ENCODE data around the gene DLX1. TPM values are rescaled to one million over a fixed set of nuclear protein-coding genes. Genes with fewer than 3 reads are reported as not detected.

The DLX1 gene
- total and polyA plus RNA-seq, 2 donors (not counting 1 experiment from before 2014, with no cell fraction given), result 0.09 TPM; not detected in 1

DNA sequence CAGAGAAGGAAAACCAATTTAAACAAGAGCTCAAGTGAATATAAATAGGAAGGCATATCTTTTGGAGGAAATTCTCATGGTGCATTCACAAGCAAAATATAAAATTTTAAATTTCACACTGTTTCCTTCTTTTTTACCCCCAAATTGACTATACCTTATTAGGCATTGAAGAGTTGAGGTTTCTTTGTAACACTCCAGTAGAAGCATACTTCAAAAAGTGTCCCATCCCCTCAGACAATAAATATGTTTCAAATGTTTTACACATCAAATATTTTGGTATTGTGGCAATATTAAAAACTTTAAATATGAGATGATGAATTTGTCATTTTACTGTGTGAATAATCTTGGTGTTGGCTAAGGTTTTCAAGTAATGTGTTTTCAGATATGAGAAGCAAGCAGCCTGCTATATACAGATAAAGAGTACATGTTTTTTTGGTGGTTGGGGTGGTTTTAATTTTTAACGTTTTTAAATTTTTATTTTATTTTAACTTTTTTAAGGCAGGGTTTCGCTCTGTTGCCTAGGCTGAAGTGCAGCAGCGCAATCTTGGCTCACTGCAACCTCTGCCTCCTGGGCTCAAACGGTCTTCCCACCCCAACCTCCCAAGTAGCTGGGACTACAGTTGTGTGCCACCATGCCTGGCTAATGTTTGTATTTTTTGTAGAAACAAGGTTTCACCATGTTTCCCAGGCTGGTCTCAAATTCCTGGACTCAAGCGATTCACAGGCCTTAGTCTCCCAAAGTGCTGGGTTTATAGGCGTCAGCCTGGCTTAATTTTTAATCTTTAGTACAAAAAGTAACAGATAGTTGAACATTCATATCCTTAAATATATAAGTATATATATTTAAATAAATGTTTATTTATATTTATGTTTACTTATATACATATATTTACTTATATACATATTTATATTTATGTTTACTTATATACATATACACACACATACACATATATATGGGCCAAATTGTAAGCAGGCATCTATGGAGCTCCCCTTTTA is 36.5 kb upstream of the DLX1 start:
- H3K27me3 ChIP-seq (ENCODE audit: control insufficient read depth, insufficient read depth, low read length), result no peaks in the 10 kb centered on the region
- no peaks in the 10 kb centered on the region for H3K4me1 ChIP-seq (ENCODE audit: control insufficient read depth, extremely low read depth, insufficient read depth, low read length)
- H3K79me2 ChIP-seq (ENCODE audit: control insufficient read depth, insufficient read depth, low read length), result no peaks in the 10 kb centered on the region
- no peak overlapping the region for H3K9ac ChIP-seq (ENCODE audit: insufficient read depth, low read length)
- H3K9me3 ChIP-seq (ENCODE audit: control insufficient read depth, insufficient read depth, low read depth, low read length), result no peaks in the 10 kb centered on the region
- H3K4me3 ChIP-seq (replicated peaks in 1 of 4; ENCODE audit: control extremely low read depth in 1 of 4, insufficient read depth in 1 of 4, low read depth in 3 of 4, low read length in 4 of 4), result no peak overlapping the region
- no peak overlapping the region for H3K27ac ChIP-seq (ENCODE audit: insufficient read depth, low read length)
- H3K36me3 ChIP-seq (ENCODE audit: control insufficient read depth, insufficient read depth, low read length), result no peaks in the 10 kb centered on the region
- no peak for DNase-seq (ENCODE audit: low read depth in 2 of 2)
- H4K20me1 ChIP-seq (ENCODE audit: control insufficient read depth, extremely low read depth, insufficient read depth, low read length), result no peaks in the 10 kb centered on the region
- no peak overlapping the region for H3K4me2 ChIP-seq (ENCODE audit: extremely low read depth, insufficient read depth, low read length)
- H2AFZ ChIP-seq (ENCODE audit: low read length), result no peak overlapping the region
- no peak for TF ChIP-seq EZH2 (IDR thresholded peaks at IDR 0.05; ENCODE audit: low read length, missing control alignments)
- TF ChIP-seq, protein P1, sequence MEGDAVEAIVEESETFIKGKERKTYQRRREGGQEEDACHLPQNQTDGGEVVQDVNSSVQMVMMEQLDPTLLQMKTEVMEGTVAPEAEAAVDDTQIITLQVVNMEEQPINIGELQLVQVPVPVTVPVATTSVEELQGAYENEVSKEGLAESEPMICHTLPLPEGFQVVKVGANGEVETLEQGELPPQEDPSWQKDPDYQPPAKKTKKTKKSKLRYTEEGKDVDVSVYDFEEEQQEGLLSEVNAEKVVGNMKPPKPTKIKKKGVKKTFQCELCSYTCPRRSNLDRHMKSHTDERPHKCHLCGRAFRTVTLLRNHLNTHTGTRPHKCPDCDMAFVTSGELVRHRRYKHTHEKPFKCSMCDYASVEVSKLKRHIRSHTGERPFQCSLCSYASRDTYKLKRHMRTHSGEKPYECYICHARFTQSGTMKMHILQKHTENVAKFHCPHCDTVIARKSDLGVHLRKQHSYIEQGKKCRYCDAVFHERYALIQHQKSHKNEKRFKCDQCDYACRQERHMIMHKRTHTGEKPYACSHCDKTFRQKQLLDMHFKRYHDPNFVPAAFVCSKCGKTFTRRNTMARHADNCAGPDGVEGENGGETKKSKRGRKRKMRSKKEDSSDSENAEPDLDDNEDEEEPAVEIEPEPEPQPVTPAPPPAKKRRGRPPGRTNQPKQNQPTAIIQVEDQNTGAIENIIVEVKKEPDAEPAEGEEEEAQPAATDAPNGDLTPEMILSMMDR (conservative IDR thresholded peaks at IDR 0.05 in 1 of 2, IDR thresholded peaks at IDR 0.05 in 1 of 2; ENCODE audit: low read depth in 1 of 2, low read length in 2 of 2), result no peak

DNA sequence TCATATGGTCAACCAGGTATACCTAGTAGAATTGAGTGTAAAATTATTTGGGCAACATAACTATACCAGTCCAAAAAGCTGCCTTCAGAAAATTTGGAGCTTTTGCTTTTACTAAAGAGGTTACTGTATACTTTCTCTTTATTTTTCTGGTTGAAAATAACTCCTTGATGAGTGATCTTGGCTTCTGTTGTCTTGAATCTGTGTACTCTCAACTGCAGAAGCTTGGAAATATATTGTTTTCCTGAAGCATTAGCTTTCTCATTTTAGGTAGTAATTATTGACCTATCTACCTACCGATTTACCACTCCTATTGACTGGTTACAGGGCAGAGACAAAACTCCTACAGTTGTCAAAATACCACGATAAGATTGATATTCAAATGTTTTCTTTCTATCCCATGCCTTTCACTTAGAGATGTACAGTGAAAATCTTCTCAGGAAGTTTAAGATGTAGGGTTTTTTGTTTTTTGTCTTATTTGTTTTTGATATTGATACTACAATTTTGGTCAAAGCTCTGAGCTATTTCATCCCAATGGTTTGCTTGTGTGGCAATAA is 35.7 kb upstream of the DLX1 start:
- H3K27ac ChIP-seq (ENCODE audit: insufficient read depth, low read length), result no peak overlapping the region
- H3K9ac ChIP-seq (ENCODE audit: insufficient read depth, low read length), result no peak overlapping the region
- no peak overlapping the region for H3K4me3 ChIP-seq (replicated peaks in 1 of 4; ENCODE audit: control extremely low read depth in 1 of 4, insufficient read depth in 1 of 4, low read depth in 3 of 4, low read length in 4 of 4)
- no peaks in the 10 kb centered on the region for H4K20me1 ChIP-seq (ENCODE audit: control insufficient read depth, extremely low read depth, insufficient read depth, low read length)
- H3K79me2 ChIP-seq (ENCODE audit: control insufficient read depth, insufficient read depth, low read length), result no peaks in the 10 kb centered on the region
- H3K27me3 ChIP-seq (ENCODE audit: control insufficient read depth, insufficient read depth, low read length), result no peaks in the 10 kb centered on the region
- no peaks in the 10 kb centered on the region for H3K36me3 ChIP-seq (ENCODE audit: control insufficient read depth, insufficient read depth, low read length)
- no peak overlapping the region for H2AFZ ChIP-seq (ENCODE audit: low read length)
- no peaks in the 10 kb centered on the region for H3K9me3 ChIP-seq (ENCODE audit: control insufficient read depth, insufficient read depth, low read depth, low read length)
- DNase-seq (ENCODE audit: low read depth in 2 of 2), result no peak
- no peaks in the 10 kb centered on the region for H3K4me1 ChIP-seq (ENCODE audit: control insufficient read depth, extremely low read depth, insufficient read depth, low read length)
- no peak overlapping the region for H3K4me2 ChIP-seq (ENCODE audit: extremely low read depth, insufficient read depth, low read length)
- TF ChIP-seq, protein P1 (conservative IDR thresholded peaks at IDR 0.05 in 1 of 2, IDR thresholded peaks at IDR 0.05 in 1 of 2; ENCODE audit: low read depth in 1 of 2, low read length in 2 of 2), result no peak
- TF ChIP-seq EZH2 (IDR thresholded peaks at IDR 0.05; ENCODE audit: low read length, missing control alignments), result no peak

DNA sequence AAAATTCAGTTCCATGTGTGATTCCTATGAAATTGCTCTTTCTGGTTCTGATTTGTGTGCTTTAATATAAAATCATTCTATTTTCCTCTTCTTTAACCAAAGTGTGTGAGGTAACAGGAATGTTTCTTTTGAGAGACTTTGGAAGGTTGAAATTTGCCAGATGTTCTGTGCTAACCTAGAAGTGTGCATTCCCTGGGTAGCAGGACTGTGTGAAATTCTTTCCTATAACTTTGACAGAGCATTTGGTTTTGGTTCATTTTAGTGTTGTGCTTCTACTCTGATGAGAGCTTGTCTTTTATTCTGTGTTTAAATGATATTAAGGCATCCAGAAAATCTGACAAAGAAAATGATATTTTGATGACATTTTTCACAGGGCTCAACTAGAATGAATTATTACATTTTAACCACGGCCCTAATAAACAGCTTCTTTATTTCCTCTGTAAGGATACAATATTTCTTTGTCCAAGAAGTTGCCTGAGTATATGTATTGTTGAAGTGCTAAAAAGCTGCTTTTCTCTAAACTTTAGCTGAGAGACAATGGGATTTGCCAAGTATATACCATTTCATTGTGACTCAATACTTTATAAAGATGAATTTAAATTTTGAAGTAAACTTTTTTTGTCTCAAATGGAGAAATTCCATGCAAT is 34.7 kb upstream of the DLX1 start:
- Histone ChIP-seq H3K79me2 (ENCODE audit: control insufficient read depth, insufficient read depth, low read length) (no peaks in the 10 kb centered on the region), H3K9me3 (ENCODE audit: control insufficient read depth, insufficient read depth, low read depth, low read length) (no peaks in the 10 kb centered on the region), H3K4me1 (ENCODE audit: control insufficient read depth, extremely low read depth, insufficient read depth, low read length) (no peaks in the 10 kb centered on the region), H3K4me2 (ENCODE audit: extremely low read depth, insufficient read depth, low read length) (no peak overlapping the region), H4K20me1 (ENCODE audit: control insufficient read depth, extremely low read depth, insufficient read depth, low read length) (no peaks in the 10 kb centered on the region), H3K27ac (ENCODE audit: insufficient read depth, low read length) (no peak overlapping the region), H3K4me3 (replicated peaks in 1 of 4; ENCODE audit: control extremely low read depth in 1 of 4, insufficient read depth in 1 of 4, low read depth in 3 of 4, low read length in 4 of 4) (no peak overlapping the region), H3K9ac (ENCODE audit: insufficient read depth, low read length) (no peak overlapping the region), H3K36me3 (ENCODE audit: control insufficient read depth, insufficient read depth, low read length) (no peaks in the 10 kb centered on the region), H2AFZ (ENCODE audit: low read length) (no peak overlapping the region), H3K27me3 (ENCODE audit: control insufficient read depth, insufficient read depth, low read length) (no peaks in the 10 kb centered on the region)
- DNase-seq (ENCODE audit: low read depth in 2 of 2), result no peak
- no peak for TF ChIP-seq EZH2 (IDR thresholded peaks at IDR 0.05; ENCODE audit: low read length, missing control alignments)
- TF ChIP-seq, protein P1 (conservative IDR thresholded peaks at IDR 0.05 in 1 of 2, IDR thresholded peaks at IDR 0.05 in 1 of 2; ENCODE audit: low read depth in 1 of 2, low read length in 2 of 2), result no peak

All from fibroblast of lung (primary cell).